Activated T-cell treated with anti-CD3 and anti-CD28 coated beads, Interleukin-2, amount 50 U/mL, for 4 hours (primary cell): ENCODE data around the gene ANKMY1. TPM values are rescaled to one million over a fixed set of nuclear protein-coding genes. Genes with fewer than 3 reads are reported as not detected.

Source experiments
- ATAC-seq, 2 donors: fragments of 200-7000 bp; cut with Tn5 transposase; one replicate each; pipeline ENCODE4 v1.10.0; 2021
- DNase-seq: peaks from one replicate; pipeline ENCODE4 v3.0.0-alpha.2; 2020
- H3K27me3 Mint-ChIP-seq: one replicate; pipeline ENCODE4 v1.8.0; 2021; ENCODE audit warnings: low read depth, mixed read lengths
- H3K36me3 Mint-ChIP-seq: one replicate; pipeline ENCODE4 v1.8.0; 2022; ENCODE audit warnings: mixed read lengths; ENCODE audit not compliant: insufficient read depth
- H3K4me1 Mint-ChIP-seq: one replicate; pipeline ENCODE4 v1.8.0; 2021; ENCODE audit warnings: low read depth, mixed read lengths
- H3K4me3 Mint-ChIP-seq: one replicate; pipeline ENCODE4 v1.8.0; 2021; ENCODE audit warnings: mild to moderate bottlenecking, moderate library complexity, mixed read lengths
- H3K9me3 Mint-ChIP-seq: one replicate; pipeline ENCODE4 v1.8.0; 2021; ENCODE audit warnings: mixed read lengths
- total RNA-seq, 3 donors: library from RNA; stranded (reverse); gene quantifications; one replicate each; pipeline ENCODE4 v1.2.1, GENCODE V29; 2021

ANKMY1 gene
- total RNA-seq, 3 donors from 2014 or later = 15.7 to 17.2 (median 15.8) TPM

DNA sequence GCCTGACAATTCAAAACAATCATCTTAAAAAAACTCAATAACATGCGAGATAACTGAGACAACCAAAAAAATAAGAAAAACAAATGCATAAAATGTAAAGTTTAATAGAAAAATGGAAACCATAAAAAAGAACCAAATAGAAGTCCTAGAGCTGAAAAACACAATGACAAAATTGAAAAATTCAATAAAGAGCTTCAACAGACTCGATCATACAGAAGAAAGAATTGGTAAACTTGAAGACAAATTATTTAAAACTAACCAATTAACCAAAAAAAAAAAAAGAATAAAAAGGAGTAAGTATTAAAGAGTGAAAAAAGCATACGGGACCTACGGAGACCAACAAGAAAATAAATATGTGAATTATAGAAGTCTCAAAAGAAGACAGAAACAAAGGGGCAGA is 84.6 kb downstream of the ANKMY1 start:
- Mint-ChIP-seq H3K27me3 (no peaks in the 10 kb centered on the region), H3K9me3 (peaks cover 17% of the 10 kb centered on the region), H3K4me1 (no peaks in the 10 kb centered on the region), H3K36me3 (peaks cover 15% of the 10 kb centered on the region), H3K4me3 (no peak overlapping the region)
- DNase-seq = no peak
- ATAC-seq = no peak

DNA sequence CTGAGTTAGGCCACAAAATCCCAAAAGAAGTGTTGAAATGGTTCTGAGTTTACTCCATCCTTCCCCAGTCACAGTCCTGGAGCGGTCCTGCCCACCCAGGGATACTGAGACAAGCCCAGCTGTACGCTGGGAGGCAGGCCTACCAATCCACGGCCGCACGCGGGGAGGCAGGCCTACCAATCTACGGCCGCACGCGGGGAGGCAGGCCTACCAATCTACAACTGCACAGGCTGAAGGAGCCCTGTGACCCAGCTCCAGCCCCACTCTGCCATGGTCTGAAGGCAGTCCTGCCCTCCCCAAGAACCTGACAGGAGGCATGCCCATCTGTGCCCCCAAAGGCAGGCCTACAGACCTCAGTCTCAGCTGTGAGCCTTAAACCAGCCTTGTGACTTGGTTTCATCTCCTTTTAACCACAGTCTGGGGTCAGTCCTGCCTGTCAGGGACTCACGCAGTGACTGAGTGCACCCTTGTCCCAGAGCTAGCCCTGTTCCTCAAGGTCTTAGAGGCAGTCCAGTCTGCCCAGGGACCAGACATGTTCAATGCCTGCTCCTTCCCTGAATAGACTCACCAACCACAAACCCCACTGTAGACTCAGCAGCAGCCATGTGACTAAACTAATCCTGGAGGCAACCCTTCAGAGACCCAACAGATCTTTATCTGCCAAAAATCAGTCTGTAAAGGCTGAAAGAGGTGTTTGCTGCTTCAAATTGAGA is 85.6 kb downstream of the ANKMY1 start:
- no peak for DNase-seq
- peaks cover 17% of the 10 kb centered on the region for H3K9me3 Mint-ChIP-seq
- no peak for ATAC-seq
- H3K4me3 Mint-ChIP-seq = no peak overlapping the region
- no peaks in the 10 kb centered on the region for H3K4me1 Mint-ChIP-seq
- peaks cover 13% of the 10 kb centered on the region for H3K36me3 Mint-ChIP-seq
- H3K27me3 Mint-ChIP-seq = no peaks in the 10 kb centered on the region

DNA sequence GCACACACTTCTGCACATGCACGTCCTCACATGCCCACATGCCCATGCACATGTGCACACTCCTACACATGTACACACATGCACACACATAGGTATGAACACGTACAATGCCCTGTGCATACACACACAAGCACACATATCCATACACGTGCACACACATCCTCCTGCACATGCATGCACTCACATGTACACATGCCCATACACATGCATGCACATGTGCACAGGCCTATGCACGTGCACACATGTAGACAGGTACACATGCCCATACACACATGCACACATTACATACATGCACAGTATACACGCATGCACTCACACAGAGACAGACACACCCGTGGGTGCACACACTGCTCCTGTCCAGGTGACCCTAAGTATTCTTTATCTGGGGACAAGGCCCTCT is 88.0 kb downstream of the ANKMY1 start:
- Mint-ChIP-seq H3K36me3 (peaks cover 7% of the 10 kb centered on the region), H3K9me3 (peaks cover 12% of the 10 kb centered on the region), H3K4me1 (no peaks in the 10 kb centered on the region), H3K27me3 (no peaks in the 10 kb centered on the region), H3K4me3 (no peak overlapping the region)
- no peak for ATAC-seq
- DNase-seq = peak; percentile 2

DNA sequence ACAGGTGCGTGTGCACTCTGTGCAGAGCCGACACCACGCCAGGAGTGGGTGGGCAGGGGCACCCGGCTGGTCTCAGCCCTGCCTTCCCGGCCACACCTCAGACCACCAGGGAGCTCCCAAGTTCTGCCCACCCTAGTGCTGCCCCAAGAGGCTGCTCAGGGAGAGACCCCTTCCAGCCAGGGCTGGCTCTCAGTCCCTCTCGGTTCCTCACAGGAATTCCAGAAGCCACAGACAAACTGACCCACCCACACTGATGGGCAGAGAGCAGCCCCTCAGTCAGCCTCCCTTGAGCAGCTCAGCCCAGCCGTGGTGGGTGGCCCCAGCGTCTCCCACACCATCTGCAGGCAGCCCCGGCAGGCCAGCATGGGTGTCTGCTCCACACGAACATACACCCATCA is 88.5 kb downstream of the ANKMY1 start:
- no peak overlapping the region for H3K4me3 Mint-ChIP-seq
- no peak for DNase-seq
- H3K36me3 Mint-ChIP-seq = peaks cover 7% of the 10 kb centered on the region
- no peaks in the 10 kb centered on the region for H3K27me3 Mint-ChIP-seq
- no peak for ATAC-seq
- peaks cover 9% of the 10 kb centered on the region for H3K9me3 Mint-ChIP-seq
- no peaks in the 10 kb centered on the region for H3K4me1 Mint-ChIP-seq

DNA sequence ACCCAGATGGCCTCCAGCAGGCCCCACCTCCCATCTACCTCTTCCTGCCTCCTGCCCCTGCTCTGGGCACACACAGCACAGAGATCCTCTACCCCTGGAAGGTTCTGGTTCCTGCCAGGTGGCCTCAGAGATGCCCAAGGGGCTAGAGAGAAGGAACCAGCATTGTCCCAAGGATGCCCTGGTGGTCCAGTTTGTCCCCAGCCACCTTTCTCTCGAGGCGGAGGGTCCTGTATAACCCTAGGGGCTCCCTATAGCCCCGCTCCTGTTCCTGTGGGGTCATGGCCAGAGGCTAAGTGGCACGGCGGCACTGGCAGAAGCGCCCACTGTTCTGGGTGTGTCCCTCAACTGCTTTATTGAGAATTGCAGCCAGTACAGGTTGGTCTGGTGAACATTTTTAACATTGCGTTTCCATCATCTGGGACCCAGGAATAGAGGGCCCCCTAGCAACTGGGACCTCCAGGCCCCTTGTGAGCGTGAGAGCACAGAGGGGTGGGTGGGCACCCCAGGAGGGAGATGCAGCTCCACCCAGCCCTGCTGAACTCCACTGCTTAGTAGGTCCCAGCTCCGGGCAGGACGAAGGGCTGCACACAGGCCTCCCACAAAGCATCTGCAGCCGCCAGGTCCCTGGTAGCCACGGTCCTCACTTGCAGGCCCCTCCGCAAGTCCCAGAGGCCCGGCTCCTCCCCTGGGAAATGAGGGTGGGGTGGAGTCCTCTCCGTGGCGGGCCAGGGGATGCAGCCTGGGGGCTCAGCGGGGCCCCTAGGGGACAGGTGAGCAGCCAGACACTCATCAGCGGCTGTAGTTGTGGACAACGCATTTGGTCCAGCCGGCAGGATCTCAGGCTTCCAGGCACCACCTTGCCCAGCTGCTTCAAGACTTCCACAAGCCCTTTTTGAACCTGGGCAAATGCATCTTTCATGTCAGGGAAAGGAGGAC is 89.2 kb downstream of the ANKMY1 start:
- peaks cover 7% of the 10 kb centered on the region for H3K36me3 Mint-ChIP-seq
- H3K4me1 Mint-ChIP-seq = no peaks in the 10 kb centered on the region
- no peak for DNase-seq
- no peak overlapping the region for H3K4me3 Mint-ChIP-seq
- H3K27me3 Mint-ChIP-seq = no peaks in the 10 kb centered on the region
- ATAC-seq = no peak
- H3K9me3 Mint-ChIP-seq = peaks cover 6% of the 10 kb centered on the region

DNA sequence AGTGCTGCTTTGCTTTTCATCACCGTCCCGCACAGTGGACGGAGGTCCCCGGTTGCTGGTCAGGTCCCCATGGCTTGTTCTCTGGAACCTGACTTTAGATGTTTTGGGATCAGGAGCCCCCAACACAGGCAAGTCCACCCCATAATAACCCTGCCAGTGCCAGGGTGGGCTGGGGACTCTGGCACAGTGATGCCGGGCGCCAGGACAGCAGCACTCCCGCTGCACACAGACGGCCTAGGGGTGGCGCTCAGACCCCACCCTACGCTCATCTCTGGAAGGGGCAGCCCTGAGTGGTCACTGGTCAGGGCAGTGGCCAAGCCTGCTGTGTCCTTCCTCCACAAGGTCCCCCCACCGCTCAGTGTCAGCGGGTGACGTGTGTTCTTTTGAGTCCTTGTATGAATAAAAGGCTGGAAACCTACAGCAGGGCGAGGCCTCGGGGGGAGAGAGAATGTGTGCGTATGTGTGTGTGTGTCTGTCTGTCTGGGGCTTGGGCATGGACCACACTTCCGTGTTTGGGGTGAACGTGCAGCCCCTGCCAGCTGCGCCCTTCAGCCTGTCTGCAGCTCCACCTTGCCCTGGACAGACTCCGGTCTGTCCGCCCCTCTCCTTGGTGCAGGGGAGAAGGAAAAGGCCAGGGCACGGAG is 90.0 kb downstream of the ANKMY1 start:
- DNase-seq (no peak), ATAC-seq (no peak)
- Mint-ChIP-seq H3K9me3 (no peaks in the 10 kb centered on the region), H3K36me3 (peaks cover 6% of the 10 kb centered on the region), H3K27me3 (no peaks in the 10 kb centered on the region), H3K4me3 (no peak overlapping the region), H3K4me1 (no peaks in the 10 kb centered on the region)

DNA sequence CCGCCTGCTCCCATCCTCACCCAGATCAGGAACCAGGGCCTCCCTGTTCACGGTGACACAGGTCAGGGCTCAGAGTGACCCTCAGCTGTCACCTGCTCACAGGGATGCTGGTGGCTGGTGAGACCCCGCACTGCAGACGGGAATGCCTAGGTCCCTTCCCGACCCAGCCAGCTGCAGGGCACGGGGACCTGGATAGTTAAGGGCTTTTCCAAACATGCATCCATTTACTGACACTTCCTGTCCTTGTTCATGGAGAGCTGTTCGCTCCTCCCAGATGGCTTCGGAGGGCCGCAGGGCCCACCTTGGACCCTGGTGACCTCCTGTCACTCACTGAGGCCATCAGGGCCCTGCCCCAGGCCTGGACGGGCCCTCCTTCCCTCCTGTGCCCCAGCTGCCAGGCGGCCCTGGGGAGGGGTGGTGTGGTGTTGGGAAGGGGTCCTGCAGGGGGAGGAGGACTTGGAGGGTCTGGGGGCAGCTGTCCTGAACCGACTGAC is 90.6 kb downstream of the ANKMY1 start:
- no peak for ATAC-seq
- peak; percentile 1 for DNase-seq
- Mint-ChIP-seq H3K4me1 (no peaks in the 10 kb centered on the region), H3K36me3 (peaks cover 3% of the 10 kb centered on the region), H3K27me3 (no peaks in the 10 kb centered on the region), H3K9me3 (no peaks in the 10 kb centered on the region), H3K4me3 (no peak overlapping the region)

DNA sequence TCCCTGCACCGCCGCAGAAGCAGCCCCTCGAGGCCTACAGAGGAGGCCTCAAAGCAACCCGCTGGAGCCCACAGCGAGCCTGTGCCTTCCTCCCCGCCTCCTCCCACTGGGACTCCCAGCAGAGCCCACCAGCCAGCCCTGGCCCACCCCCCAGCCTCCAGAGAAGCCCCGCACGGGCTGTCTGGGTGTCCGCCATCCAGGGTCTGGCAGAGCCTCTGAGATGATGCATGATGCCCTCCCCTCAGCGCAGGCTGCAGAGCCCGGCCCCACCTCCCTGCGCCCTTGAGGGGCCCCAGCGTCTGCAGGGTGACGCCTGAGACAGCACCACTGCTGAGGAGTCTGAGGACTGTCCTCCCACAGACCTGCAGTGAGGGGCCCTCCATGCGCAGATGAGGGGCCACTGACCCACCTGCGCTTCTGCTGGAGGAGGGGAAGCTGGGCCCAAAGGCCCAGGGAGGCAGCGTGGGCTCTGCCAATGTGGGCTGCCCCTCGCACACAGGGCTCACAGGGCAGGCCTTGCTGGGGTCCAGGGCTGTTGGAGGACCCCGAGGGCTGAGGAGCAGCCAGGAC is 91.1 kb downstream of the ANKMY1 start:
- no peak overlapping the region for H3K4me3 Mint-ChIP-seq
- peaks cover 3% of the 10 kb centered on the region for H3K36me3 Mint-ChIP-seq
- H3K4me1 Mint-ChIP-seq = no peaks in the 10 kb centered on the region
- H3K27me3 Mint-ChIP-seq = no peaks in the 10 kb centered on the region
- DNase-seq (peak; percentile 3), ATAC-seq (no peak)
- H3K9me3 Mint-ChIP-seq = no peaks in the 10 kb centered on the region

DNA sequence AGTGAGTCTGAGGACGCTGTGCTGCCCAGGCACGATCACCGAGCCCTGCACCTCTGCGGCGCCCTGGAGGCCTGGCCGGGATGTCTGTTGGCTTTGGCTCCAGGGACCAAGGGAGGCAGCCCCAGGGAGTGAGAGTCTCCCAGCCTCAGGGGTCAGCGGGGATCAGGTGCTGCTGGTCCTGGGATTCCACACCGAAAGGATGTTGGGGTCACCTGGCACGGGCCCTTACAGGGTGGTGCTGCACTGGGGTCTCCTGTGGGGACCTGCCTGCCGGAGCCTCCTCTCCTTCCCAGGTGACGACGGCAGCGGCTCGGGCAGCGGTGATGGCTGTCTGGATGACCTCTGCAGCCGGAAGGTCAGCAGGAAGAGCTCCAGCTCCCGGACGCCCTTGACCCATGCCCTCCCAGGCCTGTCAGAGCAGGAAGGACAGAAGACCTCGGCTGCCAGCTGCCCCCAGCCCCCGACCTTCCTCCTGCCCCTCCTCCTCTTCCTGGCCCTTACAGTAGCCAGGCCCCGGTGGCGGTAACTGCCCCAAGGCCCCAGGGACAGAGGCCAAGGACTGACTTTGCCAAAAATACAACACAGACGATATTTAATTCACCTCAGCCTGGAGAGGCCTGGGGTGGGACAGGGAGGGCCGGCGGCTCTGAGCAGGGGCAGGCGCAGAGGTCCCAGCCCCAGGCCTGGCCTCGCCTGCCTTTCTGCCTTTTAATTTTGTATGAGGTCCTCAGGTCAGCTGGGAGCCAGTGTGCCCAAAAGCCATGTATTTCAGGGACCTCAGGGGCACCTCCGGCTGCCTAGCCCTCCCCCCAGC is 91.8 kb downstream of the ANKMY1 start:
- H3K4me3 Mint-ChIP-seq = no peak overlapping the region
- no peaks in the 10 kb centered on the region for H3K4me1 Mint-ChIP-seq
- DNase-seq (peak; percentile 4), ATAC-seq (no peak)
- peaks cover 2% of the 10 kb centered on the region for H3K36me3 Mint-ChIP-seq
- H3K9me3 Mint-ChIP-seq = no peaks in the 10 kb centered on the region
- no peaks in the 10 kb centered on the region for H3K27me3 Mint-ChIP-seq

DNA sequence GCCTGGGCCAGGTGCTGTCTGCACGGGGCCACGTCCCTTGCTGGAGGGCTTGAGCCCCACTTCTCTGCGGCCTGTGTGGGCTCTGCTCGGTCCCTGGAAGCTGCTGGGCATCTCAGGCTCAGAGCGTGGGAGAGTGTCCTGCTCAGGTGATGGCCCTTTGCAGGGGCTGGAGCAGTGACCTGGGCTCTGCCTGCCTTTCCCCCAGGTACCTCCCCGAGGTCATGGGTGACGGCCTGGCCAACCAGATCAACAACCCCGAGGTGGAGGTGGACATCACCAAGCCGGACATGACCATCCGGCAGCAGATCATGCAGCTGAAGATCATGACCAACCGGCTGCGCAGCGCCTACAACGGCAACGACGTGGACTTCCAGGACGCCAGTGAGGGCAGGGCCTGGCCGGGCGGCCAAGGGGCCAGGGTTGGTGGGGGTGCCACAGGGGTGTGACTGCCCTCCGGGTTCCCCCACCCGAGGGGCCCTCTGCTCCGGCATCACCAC is 92.5 kb downstream of the ANKMY1 start:
- Mint-ChIP-seq H3K4me1 (no peaks in the 10 kb centered on the region), H3K36me3 (no peaks in the 10 kb centered on the region), H3K27me3 (no peaks in the 10 kb centered on the region), H3K4me3 (no peak overlapping the region), H3K9me3 (no peaks in the 10 kb centered on the region)
- DNase-seq (no peak), ATAC-seq (no peak)

DNA sequence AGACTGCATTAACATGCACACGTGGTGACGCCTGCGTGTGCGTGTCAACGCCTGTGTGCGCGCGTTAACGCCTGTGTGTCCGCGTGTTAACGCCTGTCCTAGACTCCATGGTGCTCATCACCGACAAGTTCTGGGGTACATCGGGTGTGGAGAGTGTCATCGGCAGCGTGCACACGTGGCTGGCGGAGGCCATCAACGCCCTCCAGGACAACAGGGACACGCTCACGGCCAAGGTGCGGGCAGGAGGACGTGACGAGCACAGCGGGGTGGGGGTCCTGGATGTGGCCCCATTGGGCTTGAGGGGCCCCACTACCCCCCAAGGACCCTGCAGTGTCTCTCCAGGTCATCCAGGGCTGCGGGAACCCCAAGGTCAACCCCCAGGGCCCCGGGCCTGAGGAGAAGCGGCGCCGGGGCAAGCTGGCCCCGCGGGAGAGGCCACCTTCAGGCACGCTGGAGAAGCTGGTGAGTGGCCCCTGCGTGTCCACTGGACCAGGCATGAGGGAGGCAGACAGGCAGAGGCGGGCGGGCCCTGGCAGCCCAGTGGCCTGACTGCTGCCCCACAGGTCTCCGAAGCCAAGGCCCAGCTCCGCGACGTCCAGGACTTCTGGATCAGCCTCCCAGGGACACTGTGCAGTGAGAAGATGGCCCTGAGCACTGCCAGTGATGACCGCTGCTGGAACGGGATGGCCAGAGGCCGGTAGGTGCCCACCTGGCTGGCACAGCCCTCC is 93.1 kb downstream of the ANKMY1 start:
- no peak overlapping the region for H3K4me3 Mint-ChIP-seq
- no peaks in the 10 kb centered on the region for H3K4me1 Mint-ChIP-seq
- H3K36me3 Mint-ChIP-seq = no peaks in the 10 kb centered on the region
- H3K27me3 Mint-ChIP-seq = no peaks in the 10 kb centered on the region
- no peaks in the 10 kb centered on the region for H3K9me3 Mint-ChIP-seq
- peak; percentile 1 for DNase-seq
- no peak for ATAC-seq

DNA sequence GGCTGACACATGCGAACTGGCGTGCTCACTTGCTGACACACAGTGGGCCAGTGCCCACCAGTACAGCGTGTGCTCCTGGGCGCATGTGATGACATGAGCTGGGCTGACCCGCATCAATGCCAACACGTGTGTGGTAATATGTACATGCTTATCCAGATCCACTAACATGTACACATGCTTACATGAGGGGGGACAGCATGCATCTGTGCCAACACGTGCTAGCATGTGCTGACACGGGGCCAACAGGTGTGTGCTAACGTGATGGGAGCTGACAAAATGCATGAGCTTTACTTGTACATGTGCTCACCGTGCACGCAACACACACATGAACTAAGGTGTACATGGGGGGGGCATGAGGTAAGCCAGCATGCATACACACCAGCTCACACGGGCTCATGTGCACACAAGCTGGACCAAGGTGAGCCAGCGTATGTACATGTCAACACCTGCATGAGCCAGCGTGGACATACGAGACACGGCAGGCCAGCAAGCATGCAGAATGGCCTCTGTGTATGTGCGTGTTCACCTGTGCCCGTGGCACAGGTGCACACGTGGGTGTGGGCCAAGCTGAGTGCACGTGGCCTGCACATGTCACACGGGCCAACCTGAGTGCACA is 93.8 kb downstream of the ANKMY1 start:
- no peaks in the 10 kb centered on the region for H3K4me1 Mint-ChIP-seq
- peak; percentile 1 for DNase-seq
- H3K9me3 Mint-ChIP-seq = no peaks in the 10 kb centered on the region
- H3K36me3 Mint-ChIP-seq = no peaks in the 10 kb centered on the region
- ATAC-seq = no peak
- no peaks in the 10 kb centered on the region for H3K27me3 Mint-ChIP-seq
- H3K4me3 Mint-ChIP-seq = no peak overlapping the region
